Cardiac muscle cell (in vitro differentiated cells and primary cell): ENCODE data around the gene PAEP. TPM values are rescaled to one million over a fixed set of nuclear protein-coding genes. Genes with fewer than 3 reads are reported as not detected.
"Not testable (repeated sequence)": the region's sequence is repeated elsewhere in the genome, so short reads cannot be mapped to it uniquely, and the experiment has no call there.

ENCODE experiments used
- DNase-seq, 2 donors: peaks; one replicate each; pipeline versions ENCODE4 v3.0.0 to v3.0.0-alpha.2; 2010 to 2017; ENCODE audit warnings: low read depth in 1 of 2, low spot score in 1 of 2
- H3K27ac ChIP-seq: fragments of 200-600 bp; sonication (generic); 2 replicates; pipeline ENCODE4 v1.5.1; 2016
- H3K27me3 ChIP-seq: fragments of 200-600 bp; sonication (generic); 2 replicates; pipeline ENCODE4 v1.6.0; 2016; ENCODE audit warnings: control low read depth
- H3K36me3 ChIP-seq: fragments of 200-600 bp; sonication (generic); 2 replicates; pipeline ENCODE4 v1.5.1; 2016; ENCODE audit warnings: control low read depth
- H3K4me1 ChIP-seq: fragments of 200-600 bp; sonication (generic); 2 replicates; pipeline ENCODE4 v1.8.1; 2017; ENCODE audit warnings: low read depth, mild to moderate bottlenecking, mixed run types
- H3K4me3 ChIP-seq: fragments of 200-600 bp; sonication (generic); 2 replicates; pipeline ENCODE4 v1.5.1; 2016; ENCODE audit warnings: mild to moderate bottlenecking
- H3K9me3 ChIP-seq: fragments of 200-600 bp; sonication (generic); 2 replicates; pipeline ENCODE4 v1.5.1; 2017; ENCODE audit warnings: low read depth, mild to moderate bottlenecking, control low read depth
- polyA plus RNA-seq: library from polyadenylated mRNA; unstranded; fragments of >200 nt; fragmentation: Nextera tagmentation; extraction: Ambion mirVana; gene quantifications from 2 replicates; pipeline ENCODE4 v1.2.1, GENCODE V29; 2016
- total RNA-seq: library from RNA; depleted of rRNA; stranded (reverse); fragments of >200 nt; gene quantifications from 2 replicates; pipeline ENCODE4 v1.2.3, GENCODE V29; 2016
- TF ChIP-seq, protein P1 (sequence below): IDR thresholded peaks from 2 replicates; pipeline ENCODE4 v1.5.1; 2012; ENCODE audit warnings: low read depth, mild to moderate bottlenecking, low read length

The PAEP gene
- total and polyA plus RNA-seq, 2 experiments from 2014 or later, result not detected

DNA sequence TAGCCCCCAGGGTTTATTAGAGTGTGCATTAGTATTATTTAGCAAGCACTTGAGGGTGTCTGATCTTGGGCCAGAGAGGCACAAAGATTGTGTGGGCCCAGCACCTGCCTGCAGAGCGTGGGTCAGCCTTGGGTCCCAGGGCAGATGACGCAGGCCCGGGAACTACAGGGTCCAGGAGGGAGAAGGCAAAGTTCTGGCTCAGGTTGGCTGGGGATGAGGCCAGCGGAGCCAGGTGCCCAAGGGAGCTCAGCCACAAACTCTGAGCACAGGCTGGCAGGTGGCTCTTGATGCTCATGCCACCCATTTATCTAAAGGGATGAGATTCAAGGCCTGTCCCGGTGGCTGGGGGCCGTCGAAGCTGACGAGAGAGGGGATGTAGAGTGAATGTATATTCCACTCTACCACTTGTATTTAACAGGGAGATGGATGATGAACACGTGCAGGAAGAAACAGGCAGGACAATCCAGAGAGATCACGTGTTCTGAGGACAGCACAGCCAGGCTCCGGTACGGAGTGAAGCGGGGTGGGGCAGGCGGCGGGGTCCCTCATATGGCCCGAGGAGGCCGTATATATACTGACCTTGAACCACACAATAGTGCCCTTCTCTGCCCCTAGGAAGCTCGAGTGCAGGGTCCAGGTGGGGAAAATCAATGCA is 16.4 kb upstream of the PAEP start:
- no peak overlapping the region for H3K27ac ChIP-seq
- TF ChIP-seq, protein P1, sequence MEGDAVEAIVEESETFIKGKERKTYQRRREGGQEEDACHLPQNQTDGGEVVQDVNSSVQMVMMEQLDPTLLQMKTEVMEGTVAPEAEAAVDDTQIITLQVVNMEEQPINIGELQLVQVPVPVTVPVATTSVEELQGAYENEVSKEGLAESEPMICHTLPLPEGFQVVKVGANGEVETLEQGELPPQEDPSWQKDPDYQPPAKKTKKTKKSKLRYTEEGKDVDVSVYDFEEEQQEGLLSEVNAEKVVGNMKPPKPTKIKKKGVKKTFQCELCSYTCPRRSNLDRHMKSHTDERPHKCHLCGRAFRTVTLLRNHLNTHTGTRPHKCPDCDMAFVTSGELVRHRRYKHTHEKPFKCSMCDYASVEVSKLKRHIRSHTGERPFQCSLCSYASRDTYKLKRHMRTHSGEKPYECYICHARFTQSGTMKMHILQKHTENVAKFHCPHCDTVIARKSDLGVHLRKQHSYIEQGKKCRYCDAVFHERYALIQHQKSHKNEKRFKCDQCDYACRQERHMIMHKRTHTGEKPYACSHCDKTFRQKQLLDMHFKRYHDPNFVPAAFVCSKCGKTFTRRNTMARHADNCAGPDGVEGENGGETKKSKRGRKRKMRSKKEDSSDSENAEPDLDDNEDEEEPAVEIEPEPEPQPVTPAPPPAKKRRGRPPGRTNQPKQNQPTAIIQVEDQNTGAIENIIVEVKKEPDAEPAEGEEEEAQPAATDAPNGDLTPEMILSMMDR, result no peak
- no peaks in the 10 kb centered on the region for H3K9me3 ChIP-seq
- no peak for DNase-seq
- H3K4me3 ChIP-seq, result no peak overlapping the region
- H3K4me1 ChIP-seq, result peaks cover 4% of the 10 kb centered on the region
- H3K27me3 ChIP-seq, result no peaks in the 10 kb centered on the region
- H3K36me3 ChIP-seq, result no peaks in the 10 kb centered on the region

DNA sequence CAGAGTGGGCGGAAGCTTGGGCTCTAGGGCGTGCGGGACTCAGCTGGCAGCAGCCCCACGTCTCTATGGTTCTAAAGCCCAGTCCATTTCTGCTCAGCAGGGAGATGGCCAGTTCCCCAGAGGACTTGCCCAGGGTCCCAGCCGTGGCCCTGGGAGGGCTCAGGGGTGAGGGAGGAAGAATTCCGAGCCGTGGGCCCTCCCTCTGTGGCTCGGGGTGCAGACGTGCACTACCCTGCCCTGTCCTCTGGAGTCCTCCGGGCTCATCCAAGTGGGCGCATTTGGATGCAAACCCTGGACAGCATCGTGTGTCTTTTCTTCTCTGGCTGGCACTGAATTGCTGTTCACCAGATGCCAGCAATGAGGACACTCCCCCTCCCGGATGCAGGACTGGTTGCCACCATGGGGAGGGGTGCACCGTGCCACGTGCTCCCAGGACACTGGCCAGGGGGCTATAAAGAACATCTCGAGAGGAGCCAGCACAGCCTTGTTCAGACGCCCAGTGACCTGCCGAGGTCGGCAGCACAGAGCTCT is 15.8 kb upstream of the PAEP start, which contains the start of gene OBP2A:
OBP2A (plus strand) TSS at position 481 of the 531 bp plus-strand sequence. CDS start 55 bp downstream, outside the sequence.
- H3K27me3 ChIP-seq, H3K27ac ChIP-seq, H3K36me3 ChIP-seq, DNase-seq, H3K4me3 ChIP-seq, H3K4me1 ChIP-seq, H3K9me3 ChIP-seq: not testable (repeated sequence)

DNA sequence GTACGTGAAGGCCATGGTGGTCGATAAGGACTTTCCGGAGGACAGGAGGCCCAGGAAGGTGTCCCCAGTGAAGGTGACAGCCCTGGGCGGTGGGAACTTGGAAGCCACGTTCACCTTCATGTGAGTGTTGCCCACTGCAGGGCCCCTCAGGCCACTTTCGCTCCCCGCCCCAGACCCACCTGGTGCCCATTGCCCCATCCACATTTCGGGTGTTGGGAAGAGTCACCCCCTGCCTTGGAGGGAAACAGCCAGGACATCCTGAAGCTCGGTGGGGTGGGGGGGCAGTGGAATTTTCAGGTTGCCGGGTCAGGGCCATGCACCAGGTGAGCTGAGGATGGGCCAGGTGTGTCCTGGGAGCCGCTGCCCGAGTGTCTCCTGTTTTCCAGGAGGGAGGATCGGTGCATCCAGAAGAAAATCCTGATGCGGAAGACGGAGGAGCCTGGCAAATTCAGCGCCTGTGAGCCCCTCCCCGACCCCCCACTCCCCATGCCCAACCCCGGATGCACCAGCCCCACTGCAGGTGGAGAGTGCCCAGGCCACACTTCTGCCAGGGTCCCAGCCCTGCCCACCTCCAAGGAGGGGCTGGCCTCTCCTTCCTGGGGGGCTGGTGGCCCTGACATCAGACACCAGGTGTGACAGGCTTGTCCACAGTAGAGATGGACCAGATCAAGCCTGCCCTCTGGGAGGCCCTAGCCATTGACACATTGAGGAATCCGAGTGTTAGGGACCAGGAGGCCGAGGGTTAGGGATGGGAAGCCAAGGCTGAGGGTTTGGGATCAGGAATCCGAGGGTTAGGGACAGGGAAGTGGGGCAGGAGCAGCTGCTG is 14.6 kb upstream of the PAEP start:
- H3K4me3 ChIP-seq, H3K4me1 ChIP-seq, H3K27me3 ChIP-seq, H3K27ac ChIP-seq, H3K36me3 ChIP-seq, H3K9me3 ChIP-seq, DNase-seq: not testable (repeated sequence)

DNA sequence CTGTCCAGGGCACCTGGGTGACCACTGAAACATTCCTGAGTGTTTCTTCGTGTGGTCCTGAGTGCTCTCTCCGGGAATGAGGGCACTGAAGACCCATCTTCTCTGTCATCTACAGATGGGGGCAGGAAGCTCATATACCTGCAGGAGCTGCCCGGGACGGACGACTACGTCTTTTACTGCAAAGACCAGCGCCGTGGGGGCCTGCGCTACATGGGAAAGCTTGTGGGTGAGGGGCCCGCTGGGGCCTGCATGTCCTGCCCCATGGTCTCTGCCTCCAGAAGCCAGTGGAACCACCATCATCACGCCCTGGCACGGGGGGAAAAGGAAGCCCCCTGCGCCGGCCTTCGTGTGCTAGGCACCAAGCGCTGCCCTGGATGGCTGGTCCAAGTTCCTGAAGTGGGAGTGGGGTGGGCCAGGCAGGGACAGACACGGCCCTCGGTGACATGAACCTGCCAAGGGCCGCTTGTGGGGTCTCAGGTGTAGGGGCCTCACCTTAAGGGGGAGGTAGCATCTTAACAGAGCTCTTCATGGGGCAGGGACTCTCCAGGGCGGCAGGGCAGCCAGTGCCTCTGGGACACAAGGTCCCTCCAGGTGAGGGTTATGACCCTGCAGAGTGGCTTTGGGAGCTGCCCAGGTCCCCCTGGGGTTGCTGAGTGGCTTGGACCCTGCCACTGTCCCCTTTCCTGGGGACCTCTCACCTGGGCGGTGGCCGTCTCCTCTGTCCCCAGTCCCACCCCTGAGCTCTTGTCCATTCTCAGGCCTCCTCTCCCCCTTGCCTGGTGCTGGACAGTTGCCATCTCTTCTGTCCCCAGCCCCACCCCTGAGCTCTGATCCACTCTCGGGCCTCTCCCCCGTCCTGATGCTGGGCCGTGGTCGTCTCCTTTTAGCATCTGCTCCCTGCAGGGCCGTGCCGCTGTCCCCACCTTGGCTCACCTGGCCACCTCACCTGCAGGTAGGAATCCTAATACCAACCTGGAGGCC is 13.5 kb upstream of the PAEP start:
- H3K27ac ChIP-seq, result no peak overlapping the region
- no peak for DNase-seq
- no peak overlapping the region for H3K4me3 ChIP-seq
- H3K36me3 ChIP-seq, result no peaks in the 10 kb centered on the region
- H3K27me3 ChIP-seq, result no peaks in the 10 kb centered on the region
- peaks cover 4% of the 10 kb centered on the region for H3K4me1 ChIP-seq
- TF ChIP-seq, protein P1, result no peak
- no peaks in the 10 kb centered on the region for H3K9me3 ChIP-seq

DNA sequence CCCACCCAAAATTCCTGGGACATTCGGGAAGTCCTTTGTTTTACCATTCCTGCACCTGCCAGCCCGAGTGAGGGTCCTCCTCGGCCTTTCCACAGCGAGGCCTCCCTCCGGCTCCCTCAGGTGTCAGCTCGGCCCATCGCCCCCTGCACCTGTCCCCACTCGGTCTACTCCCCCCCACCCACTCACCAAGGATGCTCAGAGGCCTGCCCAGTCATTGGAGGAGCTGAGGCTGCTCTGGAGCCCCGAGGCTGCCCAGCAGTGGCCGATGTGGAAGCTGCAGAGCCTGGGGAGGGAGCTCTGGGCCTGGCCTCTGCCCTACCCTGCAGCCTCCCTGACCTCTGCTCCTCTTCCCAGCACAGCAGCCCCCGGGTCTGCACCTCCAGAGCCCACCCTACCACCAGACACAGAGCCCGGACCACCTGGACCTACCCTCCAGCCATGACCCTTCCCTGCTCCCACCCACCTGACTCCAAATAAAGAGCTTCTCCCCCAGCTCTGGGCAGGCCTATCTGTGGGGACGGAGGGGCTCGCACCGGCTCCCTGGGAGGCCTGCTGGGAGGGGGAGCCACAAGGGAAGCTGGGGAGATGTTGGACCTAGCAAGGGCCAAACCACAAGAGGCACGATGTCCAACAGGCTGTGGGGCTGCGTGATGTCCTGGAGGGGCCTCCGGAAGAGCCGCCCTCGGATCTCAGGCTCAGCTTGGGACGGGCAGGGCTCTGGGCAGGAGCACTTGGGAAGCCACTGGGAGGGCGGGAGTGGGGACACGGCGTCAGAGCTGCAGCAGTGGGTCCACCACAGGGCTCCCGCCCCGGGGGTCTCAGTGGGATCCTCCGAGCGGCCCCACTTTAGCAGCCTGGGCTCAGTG is 11.8 kb upstream of the PAEP start:
- H3K4me3 ChIP-seq, H3K27ac ChIP-seq, H3K27me3 ChIP-seq, H3K9me3 ChIP-seq, H3K36me3 ChIP-seq, DNase-seq, H3K4me1 ChIP-seq: not testable (repeated sequence)

DNA sequence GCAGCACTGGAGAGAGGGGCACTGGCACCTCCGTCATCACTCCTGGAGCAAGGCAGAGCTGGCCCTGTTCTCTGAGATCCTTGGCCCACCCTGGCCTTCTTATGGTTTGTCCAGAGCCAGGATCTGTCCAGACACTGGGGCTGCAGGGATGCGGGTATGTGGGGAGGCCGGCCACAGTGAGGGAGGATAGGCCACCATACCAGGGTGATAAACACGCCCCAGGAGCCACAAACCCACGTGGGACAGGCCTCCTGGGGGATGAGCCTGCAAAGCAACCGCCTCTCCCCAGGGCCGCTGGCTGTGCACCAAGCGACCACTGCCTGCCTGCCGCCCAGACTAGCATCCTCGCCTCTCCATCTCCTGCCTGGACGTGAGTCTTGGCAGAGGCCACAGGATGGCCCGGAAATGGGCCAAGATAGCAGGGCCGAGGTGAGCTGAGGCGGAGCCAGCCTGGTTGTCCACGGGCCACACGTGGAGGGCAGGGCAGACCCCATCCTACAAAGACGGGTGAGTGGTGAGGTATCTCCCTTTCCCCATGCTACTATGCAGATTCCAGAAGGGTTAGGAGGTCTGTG is 11.1 kb upstream of the PAEP start:
- no peaks in the 10 kb centered on the region for H3K36me3 ChIP-seq
- no peak for DNase-seq
- H3K4me3 ChIP-seq, result no peak overlapping the region
- H3K27me3 ChIP-seq, result no peaks in the 10 kb centered on the region
- no peak overlapping the region for H3K27ac ChIP-seq
- no peaks in the 10 kb centered on the region for H3K4me1 ChIP-seq
- TF ChIP-seq, protein P1, result no peak
- no peaks in the 10 kb centered on the region for H3K9me3 ChIP-seq
